HL-60 (cell line): ENCODE data around the gene BCL2L12.

Source experiments
- GABPA ChIP-seq: IDR thresholded peaks from 2 replicates; pipeline ENCODE4 v1.6.1; 2012; ENCODE audit warnings: low read depth
- POLR2AphosphoS5 ChIP-seq: IDR thresholded peaks from 2 replicates; pipeline ENCODE4 v1.6.1; 2012; ENCODE audit warnings: low read depth
- SPI1 ChIP-seq: IDR thresholded peaks from 2 replicates; pipeline ENCODE4 v1.6.1; 2012; ENCODE audit warnings: low read depth, mild to moderate bottlenecking, borderline replicate concordance
- TF ChIP-seq, protein P1 (sequence below): IDR thresholded peaks from one replicate; pipeline ENCODE4 v1.5.1; 2011; ENCODE audit warnings: low read length, control low read depth, inconsistent platforms; ENCODE audit not compliant: insufficient read depth
- TF ChIP-seq, protein P2 (sequence below): IDR thresholded peaks from 2 replicates; pipeline ENCODE4 v1.6.1; 2012; ENCODE audit warnings: low read depth; ENCODE audit not compliant: insufficient replicate concordance

- TF ChIP-seq, protein P1, sequence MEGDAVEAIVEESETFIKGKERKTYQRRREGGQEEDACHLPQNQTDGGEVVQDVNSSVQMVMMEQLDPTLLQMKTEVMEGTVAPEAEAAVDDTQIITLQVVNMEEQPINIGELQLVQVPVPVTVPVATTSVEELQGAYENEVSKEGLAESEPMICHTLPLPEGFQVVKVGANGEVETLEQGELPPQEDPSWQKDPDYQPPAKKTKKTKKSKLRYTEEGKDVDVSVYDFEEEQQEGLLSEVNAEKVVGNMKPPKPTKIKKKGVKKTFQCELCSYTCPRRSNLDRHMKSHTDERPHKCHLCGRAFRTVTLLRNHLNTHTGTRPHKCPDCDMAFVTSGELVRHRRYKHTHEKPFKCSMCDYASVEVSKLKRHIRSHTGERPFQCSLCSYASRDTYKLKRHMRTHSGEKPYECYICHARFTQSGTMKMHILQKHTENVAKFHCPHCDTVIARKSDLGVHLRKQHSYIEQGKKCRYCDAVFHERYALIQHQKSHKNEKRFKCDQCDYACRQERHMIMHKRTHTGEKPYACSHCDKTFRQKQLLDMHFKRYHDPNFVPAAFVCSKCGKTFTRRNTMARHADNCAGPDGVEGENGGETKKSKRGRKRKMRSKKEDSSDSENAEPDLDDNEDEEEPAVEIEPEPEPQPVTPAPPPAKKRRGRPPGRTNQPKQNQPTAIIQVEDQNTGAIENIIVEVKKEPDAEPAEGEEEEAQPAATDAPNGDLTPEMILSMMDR, result no peak
- TF ChIP-seq, protein P2, sequence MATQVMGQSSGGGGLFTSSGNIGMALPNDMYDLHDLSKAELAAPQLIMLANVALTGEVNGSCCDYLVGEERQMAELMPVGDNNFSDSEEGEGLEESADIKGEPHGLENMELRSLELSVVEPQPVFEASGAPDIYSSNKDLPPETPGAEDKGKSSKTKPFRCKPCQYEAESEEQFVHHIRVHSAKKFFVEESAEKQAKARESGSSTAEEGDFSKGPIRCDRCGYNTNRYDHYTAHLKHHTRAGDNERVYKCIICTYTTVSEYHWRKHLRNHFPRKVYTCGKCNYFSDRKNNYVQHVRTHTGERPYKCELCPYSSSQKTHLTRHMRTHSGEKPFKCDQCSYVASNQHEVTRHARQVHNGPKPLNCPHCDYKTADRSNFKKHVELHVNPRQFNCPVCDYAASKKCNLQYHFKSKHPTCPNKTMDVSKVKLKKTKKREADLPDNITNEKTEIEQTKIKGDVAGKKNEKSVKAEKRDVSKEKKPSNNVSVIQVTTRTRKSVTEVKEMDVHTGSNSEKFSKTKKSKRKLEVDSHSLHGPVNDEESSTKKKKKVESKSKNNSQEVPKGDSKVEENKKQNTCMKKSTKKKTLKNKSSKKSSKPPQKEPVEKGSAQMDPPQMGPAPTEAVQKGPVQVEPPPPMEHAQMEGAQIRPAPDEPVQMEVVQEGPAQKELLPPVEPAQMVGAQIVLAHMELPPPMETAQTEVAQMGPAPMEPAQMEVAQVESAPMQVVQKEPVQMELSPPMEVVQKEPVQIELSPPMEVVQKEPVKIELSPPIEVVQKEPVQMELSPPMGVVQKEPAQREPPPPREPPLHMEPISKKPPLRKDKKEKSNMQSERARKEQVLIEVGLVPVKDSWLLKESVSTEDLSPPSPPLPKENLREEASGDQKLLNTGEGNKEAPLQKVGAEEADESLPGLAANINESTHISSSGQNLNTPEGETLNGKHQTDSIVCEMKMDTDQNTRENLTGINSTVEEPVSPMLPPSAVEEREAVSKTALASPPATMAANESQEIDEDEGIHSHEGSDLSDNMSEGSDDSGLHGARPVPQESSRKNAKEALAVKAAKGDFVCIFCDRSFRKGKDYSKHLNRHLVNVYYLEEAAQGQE, result no peak
- TF ChIP-seq POLR2AphosphoS5 (no peak), GABPA (no peak), SPI1 (no peak)
Measured at GRCh38 chr19:49636233-49636932, 29.4 kb upstream of the BCL2L12 start.
